Ovary (tissue), 9 donors: ENCODE measurements around the gene ARVCF. TPM values are rescaled to one million over a fixed set of nuclear protein-coding genes. Genes with fewer than 3 reads are reported as not detected.

ENCODE experiments used
- DNase-seq, 5 donors: peaks; one replicate each; pipeline ENCODE4 v3.0.0-alpha.2; 2019 to 2020
- H3K27ac ChIP-seq, 2 donors: fragments of 200-600 bp; one replicate each; pipeline versions ENCODE4 v1.5.1 to v1.8.0; 2019 to 2022
- H3K27me3 ChIP-seq: fragments of 200-600 bp; one replicate; pipeline ENCODE4 v1.8.0; 2022
- H3K36me3 ChIP-seq: fragments of 200-600 bp; sonication (generic); one replicate; pipeline ENCODE4 v1.5.1; 2019
- H3K4me1 ChIP-seq: one replicate; pipeline ENCODE4 v1.8.1; 2013; ENCODE audit warnings: mild to moderate bottlenecking, moderate library complexity; ENCODE audit not compliant: insufficient read depth
- H3K4me3 ChIP-seq: fragments of 200-600 bp; sonication (generic); one replicate; pipeline ENCODE4 v1.5.1; 2017
- H3K9me3 ChIP-seq, 2 donors: fragments of 200-600 bp in 1 of 2; sonication (generic) in 1 of 2; one replicate each; pipeline versions ENCODE4 v1.5.1 to v1.8.1; 2013 to 2019; ENCODE audit warnings: mild to moderate bottlenecking in 1 of 2, moderate library complexity in 1 of 2
- EP300 ChIP-seq: sonication (generic); formaldehyde crosslinking; IDR thresholded peaks from one replicate; pipeline ENCODE4 v1.6.1; 2017; ENCODE audit warnings: antibody characterized with exemption
- POLR2A ChIP-seq: fragments of 450-650 bp; IDR thresholded peaks from one replicate; pipeline ENCODE4 v1.6.1; 2017; ENCODE audit warnings: antibody characterized with exemption, mild to moderate bottlenecking, moderate library complexity
- WGBS, 3 donors: extraction: QIAGEN DNeasy Blood & Tissue Kit in 1 of 3; methylation state at CpG; one replicate each; pipeline versions ENCODE4 v1.1.5 to v1.1.7; 2013 to 2017; 5-methylcytosine and 5-hydroxymethylcytosine counted together
- intact Hi-C, 4 donors: fragments of 100-400 bp; cut with DNase I; formaldehyde crosslinking; loops; one replicate each; pipeline versions ENCODE4 v1.11.0 to v1.15.1; 2022 to 2023
- polyA plus RNA-seq, 2 donors: library from polyadenylated mRNA; stranded (reverse); fragments of 200-250 nt in 1 of 2; fragments of 350-450 nt in 1 of 2; fragmentation: Illumina TruSeq in 1 of 2; extraction: RNeasy Lipid Tissue Mini Kit (QIAGEN cat#74804) in 1 of 2; gene quantifications; one replicate each; pipeline ENCODE4 v1.2.3, GENCODE V29; 2013 to 2014
- total RNA-seq, 7 donors: library from RNA; depleted of rRNA in 2 of 7; stranded (reverse); fragments of >200 nt in 2 of 7; fragmentation: NEBNext Ultra II Directional in 3 of 7; extraction: Animal tissue kit (Norgen Biotek cat#: 25700) in 3 of 7; gene quantifications; one replicate each; pipeline versions ENCODE4 v1.1.0 to v1.2.4, GENCODE V29; 2016 to 2023
- TF ChIP-seq, protein P1 (sequence below), 3 donors: fragments of 450-650 bp in 2 of 3; fragments of 200-600 bp in 1 of 3; IDR thresholded peaks; one replicate each; pipeline versions ENCODE4 v1.5.1 to v1.8.0; 2016 to 2022; ENCODE audit warnings: antibody characterized with exemption in 3 of 3, mild to moderate bottlenecking in 1 of 3
- donor health status: DM: no; HTN: no; CAD: no; lungs with moderate emphysema.
- donor health status: DM: no; HTN: no; CAD: no.
- donor health status: Bipolar disorder and iron deficiency.
- donor health status: DM: yes; HTN: yes; CAD: no.
- donor health status: DM: no; HTN: no; CAD: no.
- donor health status: DM: yes; HTN: yes; CAD: no.

The ARVCF gene
- total and polyA plus RNA-seq, 9 donors: 0.42 to 23.8 (median 14.0) TPM

DNA sequence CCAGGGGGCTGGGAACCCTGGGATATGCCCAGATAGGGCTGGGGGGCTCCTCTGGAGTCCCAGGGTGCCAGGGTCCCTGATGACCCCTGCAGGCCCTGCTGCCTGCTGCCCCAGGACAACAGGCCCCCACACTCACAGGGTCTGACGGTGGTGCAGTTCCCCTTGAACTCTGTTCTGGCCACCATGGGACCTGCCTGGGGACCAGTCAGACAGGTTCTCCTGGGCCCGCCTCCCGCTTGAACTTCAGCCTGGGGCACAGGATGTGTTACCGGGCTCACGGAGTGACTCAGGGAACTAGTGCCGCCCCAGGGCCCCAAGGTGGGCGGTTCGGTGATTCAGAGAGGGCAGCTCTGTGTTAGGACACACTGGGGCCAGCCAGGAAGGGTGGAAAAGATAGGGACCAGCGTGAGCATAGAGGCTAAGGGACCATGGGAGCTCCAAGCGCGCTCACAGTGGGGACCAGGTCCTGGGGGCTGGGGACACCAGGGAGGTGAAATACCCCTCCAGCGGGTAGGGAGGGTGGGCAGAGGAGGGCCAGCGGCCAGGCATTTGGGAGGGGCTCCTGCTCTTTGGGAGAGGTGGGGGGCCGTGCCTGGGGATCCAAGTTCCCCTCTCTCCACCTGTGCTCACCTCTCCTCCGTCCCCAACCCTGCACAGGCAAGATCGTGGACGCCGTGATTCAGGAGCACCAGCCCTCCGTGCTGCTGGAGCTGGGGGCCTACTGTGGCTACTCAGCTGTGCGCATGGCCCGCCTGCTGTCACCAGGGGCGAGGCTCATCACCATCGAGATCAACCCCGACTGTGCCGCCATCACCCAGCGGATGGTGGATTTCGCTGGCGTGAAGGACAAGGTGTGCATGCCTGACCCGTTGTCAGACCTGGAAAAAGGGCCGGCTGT is 53.5 kb downstream of the ARVCF start:
- WGBS, 3 donors: 78 to 82% (median 80%) methylated on average over 30 of the region's 30 CpGs
- Histone ChIP-seq H3K27ac (no peak overlapping the region), H3K9me3 (no peaks in the 10 kb centered on the region), H3K4me3 (no peak overlapping the region), H3K4me1 (peaks cover 7% of the 10 kb centered on the region), H3K27me3 (no peaks in the 10 kb centered on the region), H3K36me3 (no peaks in the 10 kb centered on the region)
- intact Hi-C loops: loop anchor here in 1 of 4 donors (10.0 kb wide), 1 partner anchor 152 kb away; the partner anchor contains the start of genes RANBP1 and TRMT2A
- no peak for TF ChIP-seq EP300
- no peak for TF ChIP-seq POLR2A
- TF ChIP-seq, protein P1, sequence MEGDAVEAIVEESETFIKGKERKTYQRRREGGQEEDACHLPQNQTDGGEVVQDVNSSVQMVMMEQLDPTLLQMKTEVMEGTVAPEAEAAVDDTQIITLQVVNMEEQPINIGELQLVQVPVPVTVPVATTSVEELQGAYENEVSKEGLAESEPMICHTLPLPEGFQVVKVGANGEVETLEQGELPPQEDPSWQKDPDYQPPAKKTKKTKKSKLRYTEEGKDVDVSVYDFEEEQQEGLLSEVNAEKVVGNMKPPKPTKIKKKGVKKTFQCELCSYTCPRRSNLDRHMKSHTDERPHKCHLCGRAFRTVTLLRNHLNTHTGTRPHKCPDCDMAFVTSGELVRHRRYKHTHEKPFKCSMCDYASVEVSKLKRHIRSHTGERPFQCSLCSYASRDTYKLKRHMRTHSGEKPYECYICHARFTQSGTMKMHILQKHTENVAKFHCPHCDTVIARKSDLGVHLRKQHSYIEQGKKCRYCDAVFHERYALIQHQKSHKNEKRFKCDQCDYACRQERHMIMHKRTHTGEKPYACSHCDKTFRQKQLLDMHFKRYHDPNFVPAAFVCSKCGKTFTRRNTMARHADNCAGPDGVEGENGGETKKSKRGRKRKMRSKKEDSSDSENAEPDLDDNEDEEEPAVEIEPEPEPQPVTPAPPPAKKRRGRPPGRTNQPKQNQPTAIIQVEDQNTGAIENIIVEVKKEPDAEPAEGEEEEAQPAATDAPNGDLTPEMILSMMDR (IDR thresholded peaks at IDR 0.05): no peak
- no peak for DNase-seq

DNA sequence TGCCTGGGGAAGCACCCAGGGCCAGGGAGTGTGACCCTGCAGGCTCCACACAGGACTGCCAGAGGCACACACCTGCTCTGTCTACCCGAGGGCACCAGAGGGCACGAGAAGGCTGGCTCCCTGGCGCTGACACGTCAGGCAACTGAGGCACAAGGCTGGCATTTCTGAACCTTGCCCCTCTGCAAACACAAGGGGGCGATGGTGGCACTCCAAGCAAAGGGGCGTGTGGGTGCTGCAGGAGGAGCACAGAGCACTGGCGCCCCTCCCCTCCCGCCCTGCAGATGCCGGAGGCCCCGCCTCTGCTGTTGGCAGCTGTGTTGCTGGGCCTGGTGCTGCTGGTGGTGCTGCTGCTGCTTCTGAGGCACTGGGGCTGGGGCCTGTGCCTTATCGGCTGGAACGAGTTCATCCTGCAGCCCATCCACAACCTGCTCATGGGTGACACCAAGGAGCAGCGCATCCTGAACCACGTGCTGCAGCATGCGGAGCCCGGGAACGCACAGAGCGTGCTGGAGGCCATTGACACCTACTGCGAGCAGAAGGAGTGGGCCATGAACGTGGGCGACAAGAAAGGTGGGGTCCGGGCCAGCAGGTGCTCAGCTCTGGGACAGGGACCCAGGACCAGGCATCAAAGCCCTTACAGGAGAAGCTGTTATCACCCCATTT is 54.2 kb downstream of the ARVCF start:
- TF ChIP-seq EP300 (no peak), POLR2A (no peak)
- TF ChIP-seq, protein P1 (IDR thresholded peaks at IDR 0.05): no peak
- no peaks in the 10 kb centered on the region for H3K27me3 ChIP-seq
- peaks cover 7% of the 10 kb centered on the region for H3K4me1 ChIP-seq
- H3K9me3 ChIP-seq: no peaks in the 10 kb centered on the region
- 41 to 56% (median 50%) methylated on average over 17 to 22 of the region's 22 CpGs for WGBS, 3 donors
- H3K36me3 ChIP-seq: no peaks in the 10 kb centered on the region
- peak in 1 of 5 donors; percentile 42 for DNase-seq
- no peak overlapping the region for H3K4me3 ChIP-seq
- no peak overlapping the region for H3K27ac ChIP-seq
- intact Hi-C loops: loop anchor here in 1 of 4 donors (10.0 kb wide), 1 partner anchor 152 kb away; the partner anchor contains the start of genes RANBP1 and TRMT2A

DNA sequence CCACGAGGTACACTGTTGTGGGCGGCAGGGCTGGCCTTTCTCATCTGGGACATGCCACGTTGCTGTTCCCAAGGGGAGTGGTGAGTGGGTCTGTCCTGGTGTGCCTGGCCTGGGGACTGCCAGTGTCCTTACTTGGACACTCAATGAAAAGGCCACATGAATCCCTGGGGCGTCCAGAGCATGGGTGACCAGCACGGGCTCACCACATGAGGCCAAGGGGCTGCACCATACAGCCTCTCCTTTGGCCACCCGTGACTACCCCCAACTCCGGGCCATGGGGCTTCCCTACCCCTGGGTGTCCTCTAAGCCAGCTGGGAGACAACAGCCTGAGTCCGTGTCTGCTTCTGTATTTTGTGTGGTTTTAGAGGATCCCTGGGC is 54.8 kb downstream of the ARVCF start:
- DNase-seq: no peak
- H3K9me3 ChIP-seq: no peaks in the 10 kb centered on the region
- no peak overlapping the region for H3K4me3 ChIP-seq
- intact Hi-C loops: loop anchor here in 1 of 4 donors (10.0 kb wide), 1 partner anchor 153 kb away; the partner anchor contains the start of genes RANBP1 and TRMT2A
- H3K4me1 ChIP-seq: peaks cover 7% of the 10 kb centered on the region
- WGBS, 3 donors: 78 to 87% (median 78%) methylated on average over 8 of the region's 8 CpGs
- no peaks in the 10 kb centered on the region for H3K36me3 ChIP-seq
- H3K27ac ChIP-seq: no peak overlapping the region
- TF ChIP-seq, protein P1 (IDR thresholded peaks at IDR 0.05): no peak
- TF ChIP-seq POLR2A (no peak), EP300 (no peak)
- no peaks in the 10 kb centered on the region for H3K27me3 ChIP-seq

DNA sequence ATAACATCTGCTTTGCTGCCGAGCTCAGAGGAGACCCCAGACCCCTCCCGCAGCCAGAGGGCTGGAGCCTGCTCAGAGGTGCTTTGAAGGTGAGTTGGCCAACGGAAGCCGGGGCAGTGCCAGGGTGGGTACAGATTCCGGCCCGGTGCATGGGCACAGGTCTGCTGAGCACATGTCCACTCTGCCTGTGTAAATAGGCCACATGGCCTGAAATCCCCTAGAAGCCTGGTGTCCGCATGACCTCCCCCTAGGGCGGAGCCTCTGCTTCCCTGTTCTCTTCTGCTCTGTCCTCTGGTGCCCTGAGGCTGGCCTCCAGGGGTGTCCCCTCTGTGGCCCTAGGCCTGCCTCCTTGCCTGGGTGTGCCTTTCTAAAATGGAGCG is 55.4 kb downstream of the ARVCF start:
- intact Hi-C loops: loop anchor here in 1 of 4 donors (10.0 kb wide), 1 partner anchor 154 kb away; the partner anchor contains the start of genes RANBP1 and TRMT2A
- no peaks in the 10 kb centered on the region for H3K27me3 ChIP-seq
- TF ChIP-seq POLR2A: no peak
- TF ChIP-seq, protein P1 (IDR thresholded peaks at IDR 0.05): no peak
- no peak for TF ChIP-seq EP300
- WGBS, 3 donors: 86 to 91% (median 89%) methylated on average over 9 of the region's 9 CpGs
- peaks cover 7% of the 10 kb centered on the region for H3K4me1 ChIP-seq
- H3K36me3 ChIP-seq: no peaks in the 10 kb centered on the region
- H3K27ac ChIP-seq: peak overlapping the region in 1 of 2 donors; percentile 34
- H3K9me3 ChIP-seq: no peaks in the 10 kb centered on the region
- H3K4me3 ChIP-seq: no peak overlapping the region
- DNase-seq: no peak
